Neural cell (in vitro differentiated cells): ENCODE data around the gene ABI3BP. TPM values are rescaled to one million over a fixed set of nuclear protein-coding genes. Genes with fewer than 3 reads are reported as not detected.

ENCODE experiments used
- H2AFZ ChIP-seq: fragments of 200-600, 300-800 bp; sonication (generic), shearing (Covaris generic); 2 replicates; pipeline ENCODE4 v1.6.0; 2014; ENCODE audit warnings: low read depth, mild to moderate bottlenecking, antibody characterized with exemption, low read length, moderate library complexity
- H3F3A ChIP-seq: fragments of 200-600 bp; shearing (Covaris generic); 2 replicates; pipeline ENCODE4 v1.6.1; 2016; ENCODE audit warnings: mild to moderate bottlenecking, moderate library complexity, mixed read lengths, antibody characterized with exemption, low read length; ENCODE audit not compliant: insufficient read depth, poor library complexity, severe bottlenecking
- H3K27ac ChIP-seq: fragments of 200-600, 300-800 bp; sonication (generic), shearing (Covaris generic); 2 replicates; pipeline ENCODE4 v1.5.1; 2014; ENCODE audit warnings: mild to moderate bottlenecking, low read length, moderate library complexity
- H3K27me3 ChIP-seq: fragments of 300-800, 200-600 bp; sonication (generic), shearing (Covaris generic); 2 replicates; pipeline ENCODE4 v1.6.0; 2014; ENCODE audit warnings: mild to moderate bottlenecking, low read depth, low read length, moderate library complexity; ENCODE audit not compliant: insufficient read depth
- H3K36me3 ChIP-seq: fragments of 300-800, 200-600 bp; sonication (generic), shearing (Covaris generic); 2 replicates; pipeline ENCODE4 v1.5.1; 2014; ENCODE audit warnings: mild to moderate bottlenecking, antibody characterized with exemption, low read length, moderate library complexity; ENCODE audit not compliant: insufficient read depth
- H3K4me2 ChIP-seq: fragments of 300-800, 200-600 bp; sonication (generic), shearing (Covaris generic); 2 replicates; pipeline ENCODE4 v1.6.0; 2014; ENCODE audit warnings: mild to moderate bottlenecking, low read length
- H3K4me3 ChIP-seq: fragments of 300-800, 200-600 bp; sonication (generic), shearing (Covaris generic); 2 replicates; pipeline ENCODE4 v1.5.1; 2014; ENCODE audit warnings: mild to moderate bottlenecking, low read length, moderate library complexity
- H3K79me2 ChIP-seq: fragments of 200-600 bp; shearing (Covaris generic); replicated peaks from 2 replicates; pipeline ENCODE4 v1.6.0; 2014; ENCODE audit warnings: mild to moderate bottlenecking, low read length, moderate library complexity; ENCODE audit not compliant: insufficient read depth
- H3K9ac ChIP-seq: fragments of 300-800, 200-600 bp; sonication (generic), shearing (Covaris generic); 2 replicates; pipeline ENCODE4 v1.6.1; 2016; ENCODE audit warnings: mild to moderate bottlenecking, low read length, mixed read lengths
- H3K9me2 ChIP-seq: fragments of 200-600 bp; shearing (Covaris generic); 2 replicates; pipeline ENCODE4 v1.6.1; 2016; ENCODE audit warnings: mild to moderate bottlenecking, low read length, mixed read lengths; ENCODE audit not compliant: insufficient read depth
- H3K9me3 ChIP-seq: fragments of 200-600, 300-800 bp; sonication (generic), shearing (Covaris generic); 2 replicates; pipeline ENCODE4 v1.6.1; 2016; ENCODE audit warnings: mild to moderate bottlenecking, mixed run types, low read length, moderate library complexity, mixed read lengths
- H4K20me1 ChIP-seq: fragments of 200-600 bp; shearing (Covaris generic); 2 replicates; pipeline ENCODE4 v1.6.1; 2016; ENCODE audit warnings: mild to moderate bottlenecking, mixed run types; ENCODE audit not compliant: insufficient read depth
- EP300 ChIP-seq: fragments of 450-650 bp; conservative IDR thresholded peaks from 2 replicates; pipeline ENCODE4 v1.6.1; 2014; ENCODE audit warnings: antibody characterized with exemption, mild to moderate bottlenecking, moderate library complexity; ENCODE audit not compliant: poor library complexity, severe bottlenecking
- EZH2 ChIP-seq: fragments of 200-600, 300-800 bp; shearing (Covaris generic), sonication (generic); IDR thresholded peaks from 2 replicates; pipeline ENCODE4 v1.6.1; 2014; ENCODE audit warnings: antibody characterized with exemption, low read length, borderline replicate concordance, mild to moderate bottlenecking; ENCODE audit not compliant: insufficient read depth, poor library complexity, severe bottlenecking
- MXI1 ChIP-seq: fragments of 450-650 bp; conservative IDR thresholded peaks from 2 replicates; pipeline ENCODE4 v1.6.1; 2014; ENCODE audit warnings: antibody characterized with exemption, mild to moderate bottlenecking; ENCODE audit not compliant: poor library complexity, severe bottlenecking
- POLR2AphosphoS5 ChIP-seq: IDR thresholded peaks from 2 replicates; pipeline ENCODE4 v1.6.1; 2012
- RAD21 ChIP-seq: fragments of 450-650 bp; conservative IDR thresholded peaks from 2 replicates; pipeline ENCODE4 v1.6.1; 2014; ENCODE audit warnings: antibody characterized with exemption, mild to moderate bottlenecking, moderate library complexity
- SMC3 ChIP-seq: fragments of 450-650 bp; conservative IDR thresholded peaks from 2 replicates; pipeline ENCODE4 v1.6.1; 2014; ENCODE audit warnings: antibody characterized with exemption, mild to moderate bottlenecking, moderate library complexity; ENCODE audit not compliant: poor library complexity
- TAF1 ChIP-seq: IDR thresholded peaks from 2 replicates; pipeline ENCODE4 v1.6.1; 2012; ENCODE audit warnings: low read depth
- polyA plus RNA-seq: library from polyadenylated mRNA; depleted of rRNA; stranded (reverse); fragments of >200 nt; gene quantifications from 2 replicates; pipeline ENCODE4 v1.2.3, GENCODE V29; 2014
- TF ChIP-seq, protein P1 (sequence below): IDR thresholded peaks from 2 replicates; pipeline ENCODE4 v1.6.1; 2012; ENCODE audit warnings: borderline replicate concordance
- TF ChIP-seq, protein P2 (sequence below): fragments of 450-650 bp; IDR thresholded peaks from 2 replicates; pipeline ENCODE4 v1.5.1; 2014; ENCODE audit warnings: antibody characterized with exemption, mild to moderate bottlenecking, moderate library complexity; ENCODE audit not compliant: poor library complexity, severe bottlenecking

ABI3BP gene
- polyA plus RNA-seq, 1 donor from 2014 or later: not detected

- Histone ChIP-seq H3K9me3 (no peaks in the 10 kb centered on the region), H4K20me1 (no peaks in the 10 kb centered on the region), H3K36me3 (no peaks in the 10 kb centered on the region), H3K27ac (no peak overlapping the region), H3K79me2 (no peaks in the 10 kb centered on the region), H2AFZ (no peak overlapping the region), H3K4me3 (no peak overlapping the region), H3K4me2 (no peak overlapping the region), H3K9ac (no peak overlapping the region), H3F3A (no peaks in the 10 kb centered on the region), H3K9me2 (no peaks in the 10 kb centered on the region), H3K27me3 (no peaks in the 10 kb centered on the region)
- TF ChIP-seq RAD21: no peak
- no peak for TF ChIP-seq EZH2
- TF ChIP-seq MXI1: no peak
- TF ChIP-seq, protein P1, sequence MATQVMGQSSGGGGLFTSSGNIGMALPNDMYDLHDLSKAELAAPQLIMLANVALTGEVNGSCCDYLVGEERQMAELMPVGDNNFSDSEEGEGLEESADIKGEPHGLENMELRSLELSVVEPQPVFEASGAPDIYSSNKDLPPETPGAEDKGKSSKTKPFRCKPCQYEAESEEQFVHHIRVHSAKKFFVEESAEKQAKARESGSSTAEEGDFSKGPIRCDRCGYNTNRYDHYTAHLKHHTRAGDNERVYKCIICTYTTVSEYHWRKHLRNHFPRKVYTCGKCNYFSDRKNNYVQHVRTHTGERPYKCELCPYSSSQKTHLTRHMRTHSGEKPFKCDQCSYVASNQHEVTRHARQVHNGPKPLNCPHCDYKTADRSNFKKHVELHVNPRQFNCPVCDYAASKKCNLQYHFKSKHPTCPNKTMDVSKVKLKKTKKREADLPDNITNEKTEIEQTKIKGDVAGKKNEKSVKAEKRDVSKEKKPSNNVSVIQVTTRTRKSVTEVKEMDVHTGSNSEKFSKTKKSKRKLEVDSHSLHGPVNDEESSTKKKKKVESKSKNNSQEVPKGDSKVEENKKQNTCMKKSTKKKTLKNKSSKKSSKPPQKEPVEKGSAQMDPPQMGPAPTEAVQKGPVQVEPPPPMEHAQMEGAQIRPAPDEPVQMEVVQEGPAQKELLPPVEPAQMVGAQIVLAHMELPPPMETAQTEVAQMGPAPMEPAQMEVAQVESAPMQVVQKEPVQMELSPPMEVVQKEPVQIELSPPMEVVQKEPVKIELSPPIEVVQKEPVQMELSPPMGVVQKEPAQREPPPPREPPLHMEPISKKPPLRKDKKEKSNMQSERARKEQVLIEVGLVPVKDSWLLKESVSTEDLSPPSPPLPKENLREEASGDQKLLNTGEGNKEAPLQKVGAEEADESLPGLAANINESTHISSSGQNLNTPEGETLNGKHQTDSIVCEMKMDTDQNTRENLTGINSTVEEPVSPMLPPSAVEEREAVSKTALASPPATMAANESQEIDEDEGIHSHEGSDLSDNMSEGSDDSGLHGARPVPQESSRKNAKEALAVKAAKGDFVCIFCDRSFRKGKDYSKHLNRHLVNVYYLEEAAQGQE: no peak
- no peak for TF ChIP-seq POLR2AphosphoS5
- no peak for TF ChIP-seq EP300
- no peak for TF ChIP-seq SMC3
- TF ChIP-seq, protein P2, sequence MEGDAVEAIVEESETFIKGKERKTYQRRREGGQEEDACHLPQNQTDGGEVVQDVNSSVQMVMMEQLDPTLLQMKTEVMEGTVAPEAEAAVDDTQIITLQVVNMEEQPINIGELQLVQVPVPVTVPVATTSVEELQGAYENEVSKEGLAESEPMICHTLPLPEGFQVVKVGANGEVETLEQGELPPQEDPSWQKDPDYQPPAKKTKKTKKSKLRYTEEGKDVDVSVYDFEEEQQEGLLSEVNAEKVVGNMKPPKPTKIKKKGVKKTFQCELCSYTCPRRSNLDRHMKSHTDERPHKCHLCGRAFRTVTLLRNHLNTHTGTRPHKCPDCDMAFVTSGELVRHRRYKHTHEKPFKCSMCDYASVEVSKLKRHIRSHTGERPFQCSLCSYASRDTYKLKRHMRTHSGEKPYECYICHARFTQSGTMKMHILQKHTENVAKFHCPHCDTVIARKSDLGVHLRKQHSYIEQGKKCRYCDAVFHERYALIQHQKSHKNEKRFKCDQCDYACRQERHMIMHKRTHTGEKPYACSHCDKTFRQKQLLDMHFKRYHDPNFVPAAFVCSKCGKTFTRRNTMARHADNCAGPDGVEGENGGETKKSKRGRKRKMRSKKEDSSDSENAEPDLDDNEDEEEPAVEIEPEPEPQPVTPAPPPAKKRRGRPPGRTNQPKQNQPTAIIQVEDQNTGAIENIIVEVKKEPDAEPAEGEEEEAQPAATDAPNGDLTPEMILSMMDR: no peak
- no peak for TF ChIP-seq TAF1
These were observed 82.2 kb downstream of the ABI3BP start for GRCh38 chr3:100910986-100911385.

DNA sequence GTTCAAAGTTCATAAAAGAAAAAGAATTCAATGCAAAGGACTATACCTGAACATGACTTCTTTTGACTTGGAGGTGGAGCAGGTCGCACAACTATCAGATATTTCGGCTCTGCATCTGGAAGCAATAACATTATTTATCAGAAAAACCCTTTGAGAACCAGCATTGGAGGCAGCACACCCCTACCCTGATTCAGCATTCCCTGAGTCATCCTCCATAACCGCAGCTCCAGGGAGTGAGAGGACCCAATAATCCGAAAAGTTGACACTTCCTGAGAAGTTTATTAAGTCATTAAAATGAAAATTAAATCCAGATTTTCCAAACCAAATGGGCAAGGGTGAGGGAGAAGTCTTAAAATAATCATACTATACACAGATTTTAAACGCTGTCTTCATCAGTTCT lies 90.6 kb downstream of the ABI3BP start:
- H3K4me3 ChIP-seq: no peak overlapping the region
- no peaks in the 10 kb centered on the region for H3K79me2 ChIP-seq
- no peaks in the 10 kb centered on the region for H3K9me2 ChIP-seq
- H3F3A ChIP-seq: no peaks in the 10 kb centered on the region
- TF ChIP-seq SMC3 (no peak), TAF1 (no peak), EZH2 (no peak), MXI1 (no peak), EP300 (no peak), RAD21 (no peak), POLR2AphosphoS5 (no peak)
- TF ChIP-seq, protein P1: no peak
- TF ChIP-seq, protein P2: no peak
- H4K20me1 ChIP-seq: no peaks in the 10 kb centered on the region
- no peak overlapping the region for H3K27ac ChIP-seq
- H3K4me2 ChIP-seq: no peak overlapping the region
- no peaks in the 10 kb centered on the region for H3K36me3 ChIP-seq
- H2AFZ ChIP-seq: no peak overlapping the region
- no peak overlapping the region for H3K9ac ChIP-seq
- no peaks in the 10 kb centered on the region for H3K27me3 ChIP-seq
- H3K9me3 ChIP-seq: no peaks in the 10 kb centered on the region
